T47D (cell line): Measurements from ENCODE around the gene ATP9A.
"Not testable (repeated sequence)": the region's sequence is repeated elsewhere in the genome, so short reads cannot be mapped to it uniquely, and the experiment has no call there.

Source experiments
- DNase-seq, 2 experiments: peaks; one replicate each; pipeline versions ENCODE4 v3.0.0 to v3.0.0-alpha.2; 2011 to 2012; ENCODE audit warnings: low read depth in 1 of 2, low spot score in 1 of 2
- JUND ChIP-seq: IDR thresholded peaks from 2 replicates; pipeline ENCODE4 v1.6.1; 2012; ENCODE audit warnings: low read depth
- in situ Hi-C: cut with HindIII; loops from 2 replicates; pipeline ENCODE4 v1.10.0; 2016; ENCODE audit warnings: low sequenced_read_pairs, low pct_unique_long_range_greater_than_20kb

The ATP9A gene

GRCh38 chr20:51801823-51802123 lies 33.6 kb upstream of the ATP9A start:
- in situ Hi-C loops = no loop called here
- TF ChIP-seq JUND = no peak
- no peak for DNase-seq

DNA sequence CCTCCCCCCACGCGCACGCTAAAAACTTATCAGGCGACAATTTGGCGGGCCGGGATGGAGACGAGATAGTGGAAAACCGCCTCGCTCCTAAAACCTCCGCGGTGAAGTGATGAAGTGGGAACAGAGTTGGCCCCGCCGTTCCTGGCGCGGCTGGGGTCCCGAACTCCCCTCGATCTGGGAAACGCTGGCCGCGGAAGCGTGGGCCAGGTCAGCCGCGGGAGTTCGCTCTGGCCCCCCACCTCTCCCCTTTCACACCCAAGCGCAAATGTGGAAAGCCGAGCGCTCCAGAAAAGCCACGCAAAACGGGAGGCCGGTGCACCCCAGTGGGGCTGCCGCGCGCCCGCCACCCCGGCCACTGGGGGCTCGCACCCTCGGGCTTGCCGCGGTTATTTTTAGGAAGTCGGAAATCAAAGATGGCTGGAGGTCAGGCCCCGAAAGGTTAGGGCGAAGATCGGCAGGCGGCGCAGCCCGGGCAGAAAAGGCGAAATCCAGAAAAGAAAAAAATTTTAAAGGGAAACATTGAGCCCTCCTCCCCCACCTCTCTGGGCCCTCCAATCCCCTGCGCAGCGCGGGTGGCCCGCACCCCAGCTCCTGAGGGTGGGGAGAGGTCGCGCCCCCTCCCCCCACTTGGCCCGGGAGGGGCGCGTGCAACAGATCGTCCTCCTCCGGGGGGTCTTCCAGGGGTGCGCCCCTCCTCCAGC lies 33.1 kb upstream of the ATP9A start:
- no peak for TF ChIP-seq JUND
- in situ Hi-C loops = no loop called here
- DNase-seq = no peak

GRCh38 chr20:51800872-51801121 lies 32.6 kb upstream of the ATP9A start:
- peak in 1 of 2 experiments; percentile 42 for DNase-seq
- in situ Hi-C loops = no loop called here
- TF ChIP-seq JUND = no peak

DNA sequence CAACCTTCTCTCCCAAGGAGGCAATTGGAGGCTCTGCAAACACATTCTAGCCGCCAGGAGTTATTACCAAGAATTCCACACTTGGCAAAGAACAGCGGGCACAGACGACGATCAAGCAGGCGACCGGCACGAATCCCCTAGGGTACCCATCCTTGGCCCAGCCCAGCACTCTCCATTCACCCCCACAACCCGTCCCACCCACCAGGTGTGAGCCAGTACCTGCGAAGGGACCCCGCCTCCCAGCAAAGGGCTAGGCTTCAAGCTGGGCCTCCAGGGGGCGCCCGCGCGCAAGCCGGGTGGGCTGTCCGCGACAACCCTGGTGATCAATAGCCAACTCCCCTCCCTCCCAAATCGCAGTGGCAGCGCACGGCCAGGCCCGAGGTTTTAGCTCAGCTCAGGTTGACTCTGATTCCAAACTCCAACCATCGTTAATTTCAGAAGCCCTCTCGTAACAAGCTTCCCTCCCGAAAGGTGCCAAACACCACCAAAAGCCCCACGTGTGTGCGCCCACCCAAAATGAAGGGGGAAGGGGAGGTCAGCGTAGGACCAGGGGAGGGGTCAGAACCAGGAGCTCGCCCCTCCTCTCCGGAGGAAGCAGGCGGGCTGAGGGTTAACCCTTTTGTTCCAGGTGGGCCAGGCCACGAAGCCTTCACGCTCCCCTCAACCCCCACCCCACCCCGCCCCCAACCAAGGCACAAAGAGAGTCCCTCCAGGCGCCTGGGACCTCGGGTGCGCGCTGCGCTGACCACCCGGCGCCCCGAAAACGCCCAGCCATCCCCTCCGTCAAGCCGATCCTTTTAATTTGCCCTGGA lies 32.1 kb upstream of the ATP9A start:
- in situ Hi-C loops = no loop called here
- TF ChIP-seq JUND = no peak
- DNase-seq = peak; percentile 69 to 97

DNA sequence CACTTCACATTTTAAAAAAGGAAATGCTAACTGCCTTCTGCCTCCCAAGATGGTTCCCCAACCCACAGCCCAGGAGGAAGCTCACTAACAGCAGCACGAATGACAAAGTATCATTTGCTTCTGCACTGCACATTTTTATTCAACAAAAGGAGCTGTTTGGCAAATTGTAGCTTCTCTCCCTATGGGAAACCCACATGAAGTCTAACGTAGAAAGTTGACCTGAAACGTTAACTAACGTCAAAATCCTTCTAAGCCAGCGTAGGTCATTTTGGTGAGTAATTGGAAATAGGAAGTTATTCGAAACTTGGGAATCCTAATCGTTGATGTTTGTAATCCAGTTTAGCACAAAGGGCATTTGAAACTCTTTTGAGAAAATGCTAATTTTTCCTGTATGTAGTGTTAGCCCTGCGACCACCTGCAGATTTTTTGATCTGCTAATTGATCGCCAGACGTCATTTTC lies 31.2 kb upstream of the ATP9A start:
- in situ Hi-C loops = no loop called here
- DNase-seq = no peak
- TF ChIP-seq JUND = no peak

GRCh38 chr20:51797357-51798025 lies 29.3 kb upstream of the ATP9A start:
- no peak for DNase-seq
- in situ Hi-C loops = no loop called here
- TF ChIP-seq JUND = no peak

DNA sequence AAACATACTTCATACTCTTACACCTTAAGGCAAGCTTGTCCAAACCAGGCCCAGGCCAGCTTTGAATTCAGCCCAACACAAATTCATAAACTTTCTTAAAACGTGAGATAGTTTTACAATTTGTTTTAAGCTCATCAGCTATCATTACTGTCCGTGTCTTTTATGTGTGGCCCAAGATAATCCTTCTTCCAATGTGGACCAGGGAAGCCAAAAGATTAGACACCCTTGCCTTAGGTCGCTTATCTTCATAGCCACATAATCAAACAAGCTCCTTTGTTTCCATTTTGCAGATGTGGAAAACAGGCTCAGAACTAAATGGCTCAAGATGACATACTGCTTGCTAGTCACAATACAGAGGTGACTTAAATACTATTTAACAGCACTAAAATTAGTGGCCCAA lies 28.1 kb upstream of the ATP9A start:
- no peak for DNase-seq
- no peak for TF ChIP-seq JUND
- in situ Hi-C loops = no loop called here

DNA sequence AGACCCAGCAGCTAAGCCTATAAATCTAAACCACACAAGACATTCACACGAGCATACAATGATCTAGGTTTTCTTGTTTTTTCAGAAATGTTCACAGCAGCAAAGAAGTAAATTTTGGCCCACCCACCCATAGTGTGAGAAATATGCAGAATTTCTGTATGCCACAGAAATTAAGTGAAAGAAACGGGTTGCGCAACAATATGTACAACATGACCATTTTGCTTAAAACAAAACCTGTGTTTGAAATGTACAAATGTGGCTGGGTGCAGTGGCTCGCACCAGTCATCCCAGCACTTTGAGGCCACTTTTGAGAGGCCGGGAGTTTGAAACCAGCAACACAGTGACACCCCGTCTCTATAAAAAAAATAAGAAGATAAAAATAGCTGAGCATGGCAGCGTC lies 24.8 kb upstream of the ATP9A start:
- no peak for TF ChIP-seq JUND
- in situ Hi-C loops = no loop called here
- DNase-seq = no peak

GRCh38 chr20:51791626-51792025 lies 23.4 kb upstream of the ATP9A start:
- in situ Hi-C loops = no loop called here
- no peak for DNase-seq
- TF ChIP-seq JUND = no peak

- no peak for TF ChIP-seq JUND
- in situ Hi-C loops = no loop called here
- no peak for DNase-seq
These were observed 22.1 kb upstream of the ATP9A start for GRCh38 chr20:51790256-51790655.

DNA sequence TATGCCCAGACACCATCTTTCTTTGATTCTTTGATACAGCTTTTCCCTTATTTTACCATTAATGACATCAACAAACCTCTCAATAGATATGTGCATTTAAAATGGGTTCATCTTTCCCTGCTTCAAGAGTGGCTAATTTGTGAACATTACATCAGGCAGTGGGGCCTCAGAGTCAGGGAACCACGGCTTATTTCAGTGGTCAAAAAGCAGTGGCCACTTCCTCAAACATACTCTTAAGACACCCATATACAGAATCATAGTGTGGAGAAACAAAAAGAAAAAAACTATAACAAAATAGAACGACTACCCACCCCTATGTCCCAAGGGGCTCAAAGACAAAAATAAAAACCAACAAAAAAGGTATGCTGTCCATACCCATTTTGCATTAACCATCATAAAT lies 21.2 kb upstream of the ATP9A start:
- DNase-seq = no peak
- in situ Hi-C loops = no loop called here
- no peak for TF ChIP-seq JUND

- TF ChIP-seq JUND = no peak
- in situ Hi-C loops = no loop called here
- DNase-seq = no peak
These were observed 20.6 kb upstream of the ATP9A start for GRCh38 chr20:51788822-51789221.

- in situ Hi-C loops = no loop called here
- no peak for TF ChIP-seq JUND
These were observed 16.1 kb upstream of the ATP9A start for GRCh38 chr20:51784299-51784698.

GRCh38 chr20:51778229-51778759 lies 10.1 kb upstream of the ATP9A start:
- in situ Hi-C loops, DNase-seq: not testable (repeated sequence)

More at GRCh38 chr20:51784299-51784698, 16.1 kb upstream of the ATP9A start:
- DNase-seq = no peak
